ENCODE data around the gene CADM2.
"Not testable (repeated sequence)": the region's sequence is repeated elsewhere in the genome, so short reads cannot be mapped to it uniquely, and the experiment has no call there.

Gene CADM2

GRCh38 chr3:85708325-85708724 lies 749.5 kb downstream of the CADM2 start:
- DNase-seq = not testable (repeated sequence)

- DNase-seq = no peak
Observed at GRCh38 chr3:85709346-85709892, 750.6 kb downstream of the CADM2 start.

GRCh38 chr3:85710490-85710889 lies 751.7 kb downstream of the CADM2 start:
- DNase-seq = no peak

- no peak for DNase-seq
Observed at GRCh38 chr3:85721409-85722145, 762.8 kb downstream of the CADM2 start.

GRCh38 chr3:85725809-85726208 lies 767.0 kb downstream of the CADM2 start:
- DNase-seq = no peak

- DNase-seq = no peak
Observed at GRCh38 chr3:85726241-85726640, 767.5 kb downstream of the CADM2 start.

GRCh38 chr3:85737846-85738245 lies 779.1 kb downstream of the CADM2 start:
- DNase-seq = no peak

- DNase-seq = no peak
Observed at GRCh38 chr3:85740561-85740960, 781.8 kb downstream of the CADM2 start.

GRCh38 chr3:85758442-85758841 lies 799.7 kb downstream of the CADM2 start:
- DNase-seq = no peak

- no peak for DNase-seq
Observed at GRCh38 chr3:85760342-85760741, 801.6 kb downstream of the CADM2 start.

GRCh38 chr3:85780806-85781205 lies 822.0 kb downstream of the CADM2 start:
- no peak for DNase-seq

GRCh38 chr3:85781806-85782205 lies 823.0 kb downstream of the CADM2 start:
- no peak for DNase-seq

GRCh38 chr3:85783291-85783690 lies 824.5 kb downstream of the CADM2 start:
- no peak for DNase-seq

GRCh38 chr3:85785766-85786165 lies 827.0 kb downstream of the CADM2 start:
- no peak for DNase-seq

- no peak for DNase-seq
Observed at GRCh38 chr3:85790445-85791030, 831.7 kb downstream of the CADM2 start.

GRCh38 chr3:85796140-85796539 lies 837.4 kb downstream of the CADM2 start:
- no peak for DNase-seq

GRCh38 chr3:85800676-85801075 lies 841.9 kb downstream of the CADM2 start:
- DNase-seq = no peak

GRCh38 chr3:85801955-85802354 lies 843.2 kb downstream of the CADM2 start:
- DNase-seq = no peak

- no peak for DNase-seq
Observed at GRCh38 chr3:85808755-85809154, 850.0 kb downstream of the CADM2 start.

- DNase-seq = no peak
Observed at GRCh38 chr3:85821130-85821756, 862.5 kb downstream of the CADM2 start.

- no peak for DNase-seq
Observed at GRCh38 chr3:85835857-85836440, 877.2 kb downstream of the CADM2 start.

- no peak for DNase-seq
Observed at GRCh38 chr3:85837402-85837801, 878.6 kb downstream of the CADM2 start.

- no peak for DNase-seq
Observed at GRCh38 chr3:85838921-85839320, 880.1 kb downstream of the CADM2 start.

GRCh38 chr3:85842081-85842480 lies 883.3 kb downstream of the CADM2 start:
- no peak for DNase-seq

Measured in stimulated activated CD4-positive, alpha-beta T cell treated with anti-CD3 and anti-CD28 coated beads, Interleukin-1b, Interleukin-23, amount 100 ng/mL, for 48 hours (primary cell).